IMR-90 (cell line): ENCODE results near the gene SLC29A3. TPM values are rescaled to one million over a fixed set of nuclear protein-coding genes. Genes with fewer than 3 reads are reported as not detected.
A peak's percentile ranks its signal among the peaks of the same experiment; 100 is the strongest.

Source experiments
- ATAC-seq: fragments of 200-7000 bp; cut with Tn5 transposase; 2 replicates; pipeline ENCODE4 v1.9.1; 2020; ENCODE audit warnings: low read depth, mild to moderate bottlenecking, moderate library complexity
- BruUV-seq: library from RNA; stranded (reverse); fragments of 400-500 nt; replicated peaks from 2 replicates; lab custom pipeline; 2021; lab: Mats Ljungman, UMichigan
- CTCF ChIA-PET: fragments of 300-600 bp; formaldehyde crosslinking; extraction: SDS; loops from one replicate; lab custom pipeline; 2021; ENCODE audit warnings: antibody characterized with exemption; lab: Yijun Ruan, JAX
- POLR2A ChIA-PET: fragments of 300-600 bp; sonication (Branson Sonifier 250); formaldehyde crosslinking; loops from one replicate; lab custom pipeline; 2022; ENCODE audit warnings: antibody characterized with exemption; ENCODE audit not compliant: unreplicated experiment; lab: Charles Lee
- DNase-seq: peaks from one replicate; pipeline ENCODE4 v3.0.0; 2013
- H2AFZ ChIP-seq: replicated peaks from 2 replicates; pipeline ENCODE3; 2013; ENCODE audit warnings: low read length, mild to moderate bottlenecking; ENCODE audit not compliant: poor library complexity
- H2AK5ac ChIP-seq: 2 replicates; pipeline ENCODE4 v1.6.1; 2013; ENCODE audit warnings: low read depth, low read length, inconsistent platforms
- H2AK9ac ChIP-seq: replicated peaks from 2 replicates; pipeline ENCODE3; 2013; ENCODE audit warnings: mild to moderate bottlenecking, low read depth, low read length, moderate library complexity; ENCODE audit not compliant: poor library complexity
- H2BK120ac ChIP-seq: 2 replicates; pipeline ENCODE4 v1.6.1; 2013; ENCODE audit warnings: low read depth, low read length, inconsistent platforms
- H2BK15ac ChIP-seq: 3 replicates; pipeline ENCODE4 v1.6.1; 2013; ENCODE audit warnings: low read depth, low read length, inconsistent platforms
- H2BK20ac ChIP-seq: 2 replicates; pipeline ENCODE4 v1.6.1; 2013; ENCODE audit warnings: low read depth, mild to moderate bottlenecking, inconsistent platforms, low read length, moderate library complexity
- H2BK5ac ChIP-seq: 2 replicates; pipeline ENCODE4 v1.6.1; 2013; ENCODE audit warnings: mild to moderate bottlenecking, low read depth, low read length, inconsistent platforms; ENCODE audit not compliant: poor library complexity, severe bottlenecking
- H3K14ac ChIP-seq: replicated peaks from 2 replicates; pipeline ENCODE4 v1.6.1; 2013; ENCODE audit warnings: low read depth, low read length, inconsistent platforms
- H3K18ac ChIP-seq: 2 replicates; pipeline ENCODE4 v1.6.1; 2013; ENCODE audit warnings: low read depth, low read length, control low read depth
- H3K23ac ChIP-seq: 2 replicates; pipeline ENCODE4 v1.6.1; 2013; ENCODE audit warnings: low read depth, low read length, inconsistent platforms
- H3K27ac ChIP-seq: 2 replicates; pipeline ENCODE4 v1.5.1; 2013; ENCODE audit warnings: mild to moderate bottlenecking, control low read depth, low read length; ENCODE audit not compliant: insufficient read depth
- H3K27me3 ChIP-seq: 2 replicates; pipeline ENCODE4 v1.6.1; 2013; ENCODE audit warnings: low read length; ENCODE audit not compliant: control insufficient read depth, insufficient read depth
- H3K36me3 ChIP-seq: 2 replicates; pipeline ENCODE4 v1.6.1; 2013; ENCODE audit warnings: low read length, mixed read lengths; ENCODE audit not compliant: control insufficient read depth, insufficient read depth
- H3K4ac ChIP-seq: 2 replicates; pipeline ENCODE4 v1.6.1; 2013; ENCODE audit warnings: low read depth, low read length, inconsistent platforms
- H3K4me1 ChIP-seq: 2 replicates; pipeline ENCODE4 v1.6.1; 2013; ENCODE audit warnings: low read length, mixed read lengths; ENCODE audit not compliant: control insufficient read depth, insufficient read depth
- H3K4me2 ChIP-seq: 2 replicates; pipeline ENCODE4 v1.6.1; 2013; ENCODE audit warnings: low read depth, mild to moderate bottlenecking, control low read depth, low read length, moderate library complexity
- H3K4me3 ChIP-seq: 2 replicates; pipeline ENCODE4 v1.5.1; 2013; ENCODE audit warnings: low read depth, mild to moderate bottlenecking, control low read depth, low read length, moderate library complexity; ENCODE audit not compliant: insufficient read depth
- H3K56ac ChIP-seq: 2 replicates; pipeline ENCODE4 v1.6.1; 2013; ENCODE audit warnings: low read length, inconsistent platforms; ENCODE audit not compliant: insufficient read depth; ENCODE audit errors: extremely low read depth
- H3K79me1 ChIP-seq, 2 experiments: 2 replicates each; pipeline ENCODE4 v1.6.1; 2013; ENCODE audit warnings: low read length in 2 of 2, inconsistent platforms in 1 of 2, low read depth in 1 of 2
- H3K9ac ChIP-seq: 2 replicates; pipeline ENCODE4 v1.6.1; 2013; ENCODE audit warnings: low read depth, low read length, control low read depth
- H3K9me1 ChIP-seq: 2 replicates; pipeline ENCODE4 v1.6.1; 2013; ENCODE audit warnings: low read length, inconsistent platforms; ENCODE audit not compliant: insufficient read depth
- H3K9me3 ChIP-seq: 2 replicates; pipeline ENCODE4 v1.6.1; 2013; ENCODE audit warnings: low read length; ENCODE audit not compliant: control insufficient read depth, insufficient read depth
- H4K20me1 ChIP-seq: 2 replicates; pipeline ENCODE4 v1.6.1; 2013; ENCODE audit warnings: low read length, inconsistent platforms; ENCODE audit not compliant: insufficient read depth
- H4K5ac ChIP-seq: 2 replicates; pipeline ENCODE4 v1.6.1; 2013; ENCODE audit warnings: mild to moderate bottlenecking, low read depth, low read length, control low read depth
- H4K8ac ChIP-seq, 2 experiments: 2 replicates each; pipeline ENCODE4 v1.6.1; 2013; ENCODE audit warnings: low read depth in 2 of 2, low read length in 2 of 2, control low read depth in 1 of 2, inconsistent platforms in 1 of 2
- H4K91ac ChIP-seq: 2 replicates; pipeline ENCODE4 v1.6.1; 2013; ENCODE audit warnings: low read depth, low read length, inconsistent platforms; ENCODE audit not compliant: insufficient read depth
- FOS ChIP-seq: fragments of 150-350 bp; IDR thresholded peaks from 2 replicates; pipeline ENCODE4 v1.6.1; 2016; ENCODE audit warnings: low read depth, low read length
- MAFK ChIP-seq: IDR thresholded peaks from 2 replicates; pipeline ENCODE4 v1.6.1; 2012; ENCODE audit warnings: low read depth, low read length, improper control_type of control experiment
- MAZ ChIP-seq: IDR thresholded peaks from 2 replicates; pipeline ENCODE4 v1.6.1; 2012; ENCODE audit warnings: low read depth, mild to moderate bottlenecking, low read length, improper control_type of control experiment, moderate library complexity, borderline replicate concordance
- MXI1 ChIP-seq: IDR thresholded peaks from 2 replicates; pipeline ENCODE4 v1.6.1; 2012; ENCODE audit warnings: low read depth, mild to moderate bottlenecking, low read length, moderate library complexity, borderline replicate concordance
- POLR2A ChIP-seq: IDR thresholded peaks from 2 replicates; pipeline ENCODE4 v1.6.1; 2012; ENCODE audit warnings: mild to moderate bottlenecking, low read depth, low read length
- RAD21 ChIP-seq: IDR thresholded peaks from 2 replicates; pipeline ENCODE4 v1.6.1; 2012; ENCODE audit warnings: low read length, improper control_type of control experiment
- RFX5 ChIP-seq: IDR thresholded peaks from 2 replicates; pipeline ENCODE4 v1.8.0; 2012; ENCODE audit warnings: low read depth, mild to moderate bottlenecking, low read length, moderate library complexity
- SMC3 ChIP-seq: fragments of 150-350 bp; IDR thresholded peaks from 2 replicates; pipeline ENCODE4 v1.6.1; 2016; ENCODE audit warnings: low read depth, mild to moderate bottlenecking, antibody characterized with exemption, low read length, moderate library complexity
- WGBS, 2 experiments: methylation state at CpG; one replicate each; pipeline versions ENCODE4 v1.1.5 to v1.1.7; 2013; ENCODE audit warnings: missing lambda C conversion rate in 2 of 2; ENCODE audit not compliant: insufficient read length in 1 of 2; ENCODE audit errors: extremely low coverage in 2 of 2; 5-methylcytosine and 5-hydroxymethylcytosine counted together
- dilution Hi-C: fragments of 300-500 bp; cut with HindIII; formaldehyde crosslinking; loops from one replicate; pipeline ENCODE4 v1.14.3; 2018; ENCODE audit warnings: low sequenced_read_pairs; ENCODE audit not compliant: unreplicated experiment
- in situ Hi-C: fragments of 300-500 bp; cut with MboI; formaldehyde crosslinking; loops from 3 replicates; pipeline ENCODE4 v1.14.3; 2019; ENCODE audit warnings: low sequenced_read_pairs, inconsistent platforms, mixed read lengths
- intact Hi-C: fragments of 100-400 bp; cut with micrococcal nuclease; formaldehyde crosslinking; loops from 2 replicates; pipeline ENCODE4 v1.10.0; 2022
- polyA plus RNA-seq, 3 experiments: library from polyadenylated mRNA; depleted of rRNA; stranded (reverse); fragments of >200 nt; gene quantifications; 2 replicates each; pipeline ENCODE4 v1.2.3, GENCODE V29; 2012; ENCODE audit warnings: low replicate concordance in 1 of 3
- total RNA-seq: library from RNA; depleted of rRNA; stranded (reverse); fragments of >200 nt; gene quantifications from 2 replicates; pipeline ENCODE4 v1.2.3, GENCODE V29; 2012
- TF ChIP-seq, protein P1 (sequence below): fragments of 150-350 bp; IDR thresholded peaks from 2 replicates; pipeline ENCODE4 v1.6.1; 2017; ENCODE audit warnings: mild to moderate bottlenecking, antibody characterized with exemption, low read length, low read depth
- TF ChIP-seq, protein P2 (sequence below): fragments of 150-350 bp; IDR thresholded peaks from 2 replicates; pipeline ENCODE4 v1.6.1; 2016; ENCODE audit warnings: low read depth, mild to moderate bottlenecking, low read length, moderate library complexity, borderline replicate concordance
- TF ChIP-seq, protein P3 (sequence below): conservative IDR thresholded peaks from 2 replicates; pipeline ENCODE4 v1.5.1; 2012; ENCODE audit warnings: mild to moderate bottlenecking, low read depth, low read length, improper control_type of control experiment

Gene SLC29A3
- total and polyA plus RNA-seq, 2 of the 4 experiments (the other 2 are of a cell fraction), result 0.72 to 3.0 TPM

GRCh38 chr10:71279590-71280170, 39.4 kb upstream of the SLC29A3 start:
- Histone ChIP-seq H2AFZ (peak overlapping the region; percentile 61), H2AK9ac (no peak overlapping the region), H3K27me3 (no peaks in the 10 kb centered on the region), H3K4me1 (peaks cover 9% of the 10 kb centered on the region; the same call in 1 of the 2 replicates), H3K9me1 (no peaks in the 10 kb centered on the region), H3K23ac (no peak overlapping the region), H3K56ac (no peak overlapping the region), H4K20me1 (no peaks in the 10 kb centered on the region), H3K4me3 (no peak overlapping the region), H2BK120ac (no peak overlapping the region), H4K91ac (no peak overlapping the region), H2AK5ac (no peak overlapping the region), H3K9ac (no peak overlapping the region), H3K4ac (no peak overlapping the region), H3K27ac (no peak overlapping the region), H3K36me3 (no peaks in the 10 kb centered on the region; the same call in 1 of the 2 replicates), H3K14ac (no peak overlapping the region), H3K79me1 (no peaks in the 10 kb centered on the region), H2BK5ac (no peak overlapping the region), H4K8ac (no peak overlapping the region), H3K9me3 (no peaks in the 10 kb centered on the region), H3K4me2 (no peak overlapping the region), H2BK15ac (no peak overlapping the region), H3K18ac (no peak overlapping the region; the same call in 1 of the 2 replicates), H2BK20ac (no peak overlapping the region), H4K5ac (no peak overlapping the region)
- in situ Hi-C loops, result no loop called here
- DNase-seq, result no peak
- TF ChIP-seq SMC3, result no peak
- no peak for TF ChIP-seq FOS
- TF ChIP-seq, protein P1, sequence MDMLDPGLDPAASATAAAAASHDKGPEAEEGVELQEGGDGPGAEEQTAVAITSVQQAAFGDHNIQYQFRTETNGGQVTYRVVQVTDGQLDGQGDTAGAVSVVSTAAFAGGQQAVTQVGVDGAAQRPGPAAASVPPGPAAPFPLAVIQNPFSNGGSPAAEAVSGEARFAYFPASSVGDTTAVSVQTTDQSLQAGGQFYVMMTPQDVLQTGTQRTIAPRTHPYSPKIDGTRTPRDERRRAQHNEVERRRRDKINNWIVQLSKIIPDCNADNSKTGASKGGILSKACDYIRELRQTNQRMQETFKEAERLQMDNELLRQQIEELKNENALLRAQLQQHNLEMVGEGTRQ, result no peak
- TF ChIP-seq MAFK, result no peak
- no peak for TF ChIP-seq MAZ
- TF ChIP-seq RFX5, result no peak
- TF ChIP-seq POLR2A, result no peak
- TF ChIP-seq RAD21, result no peak
- TF ChIP-seq, protein P2, sequence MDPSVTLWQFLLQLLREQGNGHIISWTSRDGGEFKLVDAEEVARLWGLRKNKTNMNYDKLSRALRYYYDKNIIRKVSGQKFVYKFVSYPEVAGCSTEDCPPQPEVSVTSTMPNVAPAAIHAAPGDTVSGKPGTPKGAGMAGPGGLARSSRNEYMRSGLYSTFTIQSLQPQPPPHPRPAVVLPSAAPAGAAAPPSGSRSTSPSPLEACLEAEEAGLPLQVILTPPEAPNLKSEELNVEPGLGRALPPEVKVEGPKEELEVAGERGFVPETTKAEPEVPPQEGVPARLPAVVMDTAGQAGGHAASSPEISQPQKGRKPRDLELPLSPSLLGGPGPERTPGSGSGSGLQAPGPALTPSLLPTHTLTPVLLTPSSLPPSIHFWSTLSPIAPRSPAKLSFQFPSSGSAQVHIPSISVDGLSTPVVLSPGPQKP, result no peak
- TF ChIP-seq, protein P3, sequence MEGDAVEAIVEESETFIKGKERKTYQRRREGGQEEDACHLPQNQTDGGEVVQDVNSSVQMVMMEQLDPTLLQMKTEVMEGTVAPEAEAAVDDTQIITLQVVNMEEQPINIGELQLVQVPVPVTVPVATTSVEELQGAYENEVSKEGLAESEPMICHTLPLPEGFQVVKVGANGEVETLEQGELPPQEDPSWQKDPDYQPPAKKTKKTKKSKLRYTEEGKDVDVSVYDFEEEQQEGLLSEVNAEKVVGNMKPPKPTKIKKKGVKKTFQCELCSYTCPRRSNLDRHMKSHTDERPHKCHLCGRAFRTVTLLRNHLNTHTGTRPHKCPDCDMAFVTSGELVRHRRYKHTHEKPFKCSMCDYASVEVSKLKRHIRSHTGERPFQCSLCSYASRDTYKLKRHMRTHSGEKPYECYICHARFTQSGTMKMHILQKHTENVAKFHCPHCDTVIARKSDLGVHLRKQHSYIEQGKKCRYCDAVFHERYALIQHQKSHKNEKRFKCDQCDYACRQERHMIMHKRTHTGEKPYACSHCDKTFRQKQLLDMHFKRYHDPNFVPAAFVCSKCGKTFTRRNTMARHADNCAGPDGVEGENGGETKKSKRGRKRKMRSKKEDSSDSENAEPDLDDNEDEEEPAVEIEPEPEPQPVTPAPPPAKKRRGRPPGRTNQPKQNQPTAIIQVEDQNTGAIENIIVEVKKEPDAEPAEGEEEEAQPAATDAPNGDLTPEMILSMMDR, result no peak
- TF ChIP-seq MXI1, result no peak
- ATAC-seq, result no peak
- BruUV-seq, result no TSS peak
- CTCF ChIA-PET, result no interaction called here
- POLR2A ChIA-PET, result no interaction called here
- dilution Hi-C loops, result no loop called here
- WGBS, 2 experiments, result 93% methylated on average over 10 of the region's 22 CpGs; no CpG with 5 or more reads in 1 of the 2 experiments
- intact Hi-C loops, result no loop called here
